ENCODE data around the gene FEZF2.

- TF ChIP-seq CTCF (IDR thresholded peaks at IDR 0.05) (no peak), POLR2A (IDR thresholded peaks at IDR 0.05) (no peak)
These were observed 2.5 kb upstream of the FEZF2 start for GRCh38 chr3:62375655-62376453.
